Aorta (tissue), 5 donors: ENCODE results near the gene TUBA3D. TPM values are rescaled to one million over a fixed set of nuclear protein-coding genes. Genes with fewer than 3 reads are reported as not detected.
A peak's percentile ranks its signal among the peaks of the same experiment; 100 is the strongest.
"Not testable (repeated sequence)": the region's sequence is repeated elsewhere in the genome, so short reads cannot be mapped to it uniquely, and the experiment has no call there.

Experiments used
- ATAC-seq: fragments of 200-7000 bp; cut with Tn5 transposase; one replicate; pipeline ENCODE4 v1.9.1; 2022; ENCODE audit warnings: moderate library complexity; ENCODE audit not compliant: low FRiP score
- DNase-seq, 2 donors: peaks; one replicate each; pipeline ENCODE4 v3.0.0-alpha.2; 2020
- H3K27ac ChIP-seq, 2 donors: one replicate each; pipeline ENCODE4 v1.5.1; 2013; ENCODE audit warnings: low read length in 2 of 2, mild to moderate bottlenecking in 2 of 2, moderate library complexity in 2 of 2, control low read depth in 1 of 2, inconsistent platforms in 1 of 2, low read depth in 1 of 2
- H3K27me3 ChIP-seq, 2 donors: one replicate each; pipeline ENCODE4 v1.6.1; 2013; ENCODE audit warnings: control low read depth in 1 of 2, low read length in 1 of 2, mild to moderate bottlenecking in 1 of 2, moderate library complexity in 1 of 2; ENCODE audit not compliant: insufficient read depth in 2 of 2, control insufficient read depth in 1 of 2
- H3K36me3 ChIP-seq, 2 donors: one replicate each; pipeline ENCODE4 v1.6.1; 2013; ENCODE audit warnings: control low read depth in 1 of 2, low read length in 1 of 2, mild to moderate bottlenecking in 1 of 2; ENCODE audit not compliant: insufficient read depth in 2 of 2, control insufficient read depth in 1 of 2
- H3K4me1 ChIP-seq, 2 donors: one replicate each; pipeline ENCODE4 v1.6.1; 2013; ENCODE audit warnings: low read length in 2 of 2, control low read depth in 1 of 2, mild to moderate bottlenecking in 1 of 2, moderate library complexity in 1 of 2; ENCODE audit not compliant: insufficient read depth in 2 of 2, control insufficient read depth in 1 of 2
- H3K4me3 ChIP-seq, 2 donors: one replicate each; pipeline ENCODE4 v1.5.1; 2013; ENCODE audit warnings: low read length in 2 of 2, control low read depth in 1 of 2, mild to moderate bottlenecking in 1 of 2
- H3K9me3 ChIP-seq: one replicate; pipeline ENCODE4 v1.6.1; 2013; ENCODE audit warnings: mild to moderate bottlenecking, low read length; ENCODE audit not compliant: control insufficient read depth
- WGBS, 2 donors: extraction: QIAGEN DNeasy Blood & Tissue Kit; methylation state at CpG; one replicate each; pipeline ENCODE4 v1.1.7; 2013; 5-methylcytosine and 5-hydroxymethylcytosine counted together
- intact Hi-C, 2 donors: fragments of 100-400 bp; cut with DNase I; formaldehyde crosslinking; loops; one replicate each; pipeline versions ENCODE4 v1.14.2 to v1.15.0; 2022
- polyA plus RNA-seq, 2 donors: library from polyadenylated mRNA; stranded (reverse); fragments of 200-250 nt; gene quantifications; one replicate each; pipeline ENCODE4 v1.2.3, GENCODE V29; 2013
- total RNA-seq, 2 donors: library from RNA; stranded (reverse); fragmentation: NEBNext Ultra II Directional; extraction: Animal tissue kit (Norgen Biotek cat#: 25700); gene quantifications; one replicate each; pipeline ENCODE4 v1.2.1, GENCODE V29; 2021
- donor health status: healthy with polysubstance abuse.
- donor health status: Bipolar disorder and iron deficiency.
- donor health status: DM: no; HTN: no; CAD: no.
- donor health status: DM: no; HTN: no; CAD: no.
- donor health status: DM: yes; HTN: yes; CAD: no.

The TUBA3D gene
- total and polyA plus RNA-seq, 4 donors: 1.9 TPM; not detected in 3

DNA sequence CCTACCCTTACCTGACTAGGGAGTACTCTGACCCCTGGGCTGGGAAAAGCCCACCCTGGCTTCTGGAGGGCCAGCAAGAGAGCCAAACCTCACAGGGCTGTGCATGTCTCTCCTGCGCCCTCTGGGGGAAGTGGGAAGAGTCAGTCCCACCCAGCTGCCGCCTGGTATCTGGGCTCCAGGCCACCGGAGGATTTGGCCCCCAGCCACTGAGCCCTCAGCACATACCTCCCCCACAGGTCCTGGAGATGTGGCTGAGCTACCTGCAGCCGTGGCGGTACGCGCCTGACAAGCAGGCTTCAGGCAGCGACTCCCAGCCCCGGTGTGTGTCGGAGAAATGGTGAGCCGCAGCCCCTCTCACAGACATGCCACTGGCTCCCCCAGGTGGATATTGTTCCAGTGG, 40.7 kb downstream of the TUBA3D start:
- H3K27me3 ChIP-seq, H3K27ac ChIP-seq, H3K9me3 ChIP-seq, H3K4me1 ChIP-seq, intact Hi-C loops, H3K4me3 ChIP-seq, H3K36me3 ChIP-seq, ATAC-seq: not testable (repeated sequence)
- WGBS, 2 donors: 64 to 71% methylated on average over 11 of the region's 11 CpGs
- DNase-seq: peak in 1 of 2 donors; percentile 53

- Histone ChIP-seq H3K9me3 (no peaks in the 10 kb centered on the region), H3K4me1 (no peaks in the 10 kb centered on the region), H3K27ac (no peak overlapping the region), H3K36me3 (peaks cover 0 to 2% of the 10 kb centered on the region in 2 donors), H3K4me3 (no peak overlapping the region), H3K27me3 (no peaks in the 10 kb centered on the region)
- ATAC-seq (no peak), DNase-seq (peak in 1 of 2 donors; percentile 64)
- intact Hi-C loops: no loop called here
- 92 to 93% methylated on average over 17 of the region's 17 CpGs for WGBS, 2 donors
Measured at GRCh38 chr2:131517106-131517831, 41.4 kb downstream of the TUBA3D start.

DNA sequence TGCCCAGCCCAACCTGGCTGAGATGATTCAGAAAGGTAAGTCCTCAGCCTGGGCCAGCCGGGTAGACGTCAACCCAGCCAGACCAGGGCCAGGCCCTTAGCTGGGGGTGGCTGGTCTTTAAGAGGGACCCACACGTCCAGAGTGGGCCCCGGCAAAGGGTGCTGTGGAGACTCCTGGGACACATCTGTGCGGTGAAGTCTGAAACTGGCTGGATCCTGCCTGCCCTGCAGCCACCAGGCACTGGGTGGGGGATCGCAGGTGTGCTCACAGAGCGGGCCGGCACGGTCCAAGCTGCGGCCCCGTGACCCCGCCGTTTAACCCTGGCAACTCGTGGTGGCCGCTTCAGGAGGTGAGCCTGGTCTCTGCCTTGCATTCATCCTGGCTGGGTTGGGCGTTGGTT, 41.9 kb downstream of the TUBA3D start:
- peak in 1 of 2 donors; percentile 55 for DNase-seq
- ATAC-seq, H3K36me3 ChIP-seq, H3K27me3 ChIP-seq, H3K27ac ChIP-seq, H3K4me3 ChIP-seq, H3K4me1 ChIP-seq, intact Hi-C loops, H3K9me3 ChIP-seq: not testable (repeated sequence)
- WGBS, 2 donors: 87 to 89% methylated on average over 15 to 16 of the region's 16 CpGs

DNA sequence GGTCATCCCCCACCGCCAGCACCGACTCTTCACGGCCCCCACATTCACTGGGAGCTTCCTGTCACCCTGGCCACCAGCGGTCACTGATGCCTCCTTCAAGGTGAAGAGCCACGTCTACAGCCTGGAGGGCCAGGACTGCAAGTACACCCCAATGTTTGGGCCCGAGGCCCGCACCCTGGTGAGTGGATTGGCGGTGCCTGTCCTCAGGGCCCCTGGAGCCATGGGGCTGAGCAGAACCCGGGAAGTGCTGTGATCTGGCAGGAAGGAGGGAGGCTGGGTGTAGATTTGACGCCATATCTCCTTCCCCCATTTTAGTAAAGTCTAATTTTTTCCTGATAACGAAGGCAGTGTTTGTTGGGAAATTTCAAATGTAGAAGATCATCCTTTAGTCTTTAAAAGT, 42.6 kb downstream of the TUBA3D start:
- H3K36me3 ChIP-seq, H3K4me3 ChIP-seq, intact Hi-C loops, ATAC-seq, H3K27me3 ChIP-seq, H3K27ac ChIP-seq, H3K9me3 ChIP-seq, H3K4me1 ChIP-seq: not testable (repeated sequence)
- peak in 1 of 2 donors; percentile 24 for DNase-seq
- WGBS, 2 donors: 86 to 92% methylated on average over 9 to 11 of the region's 11 CpGs

DNA sequence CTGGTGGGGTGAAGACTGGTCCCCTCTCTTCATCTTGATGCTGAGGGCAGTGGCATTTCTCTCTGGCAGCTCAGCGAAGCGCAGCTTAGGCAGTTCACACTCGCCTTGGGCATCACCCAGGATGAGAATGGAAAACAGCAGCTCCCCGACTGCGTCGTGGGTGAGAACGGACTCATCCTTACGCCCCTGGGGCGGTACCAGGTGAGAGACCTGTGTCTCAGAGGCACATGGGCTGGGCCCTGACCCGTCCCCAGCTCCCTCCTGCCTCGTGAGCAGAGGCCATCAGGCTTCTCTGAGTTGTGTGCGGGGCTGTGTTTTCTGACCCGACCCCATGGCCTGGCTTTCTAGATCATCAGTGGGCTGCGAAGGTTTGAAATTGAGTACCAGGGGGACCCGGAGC, 43.5 kb downstream of the TUBA3D start:
- no peaks in the 10 kb centered on the region for H3K4me1 ChIP-seq
- peaks cover 0 to 2% of the 10 kb centered on the region in 2 donors for H3K36me3 ChIP-seq
- no peaks in the 10 kb centered on the region for H3K27me3 ChIP-seq
- H3K4me3 ChIP-seq: no peak overlapping the region
- DNase-seq: peak in 1 of 2 donors; percentile 65
- ATAC-seq: no peak
- H3K27ac ChIP-seq: no peak overlapping the region
- intact Hi-C loops: no loop called here
- 92 to 94% methylated on average over 15 of the region's 15 CpGs for WGBS, 2 donors
- H3K9me3 ChIP-seq: no peaks in the 10 kb centered on the region

DNA sequence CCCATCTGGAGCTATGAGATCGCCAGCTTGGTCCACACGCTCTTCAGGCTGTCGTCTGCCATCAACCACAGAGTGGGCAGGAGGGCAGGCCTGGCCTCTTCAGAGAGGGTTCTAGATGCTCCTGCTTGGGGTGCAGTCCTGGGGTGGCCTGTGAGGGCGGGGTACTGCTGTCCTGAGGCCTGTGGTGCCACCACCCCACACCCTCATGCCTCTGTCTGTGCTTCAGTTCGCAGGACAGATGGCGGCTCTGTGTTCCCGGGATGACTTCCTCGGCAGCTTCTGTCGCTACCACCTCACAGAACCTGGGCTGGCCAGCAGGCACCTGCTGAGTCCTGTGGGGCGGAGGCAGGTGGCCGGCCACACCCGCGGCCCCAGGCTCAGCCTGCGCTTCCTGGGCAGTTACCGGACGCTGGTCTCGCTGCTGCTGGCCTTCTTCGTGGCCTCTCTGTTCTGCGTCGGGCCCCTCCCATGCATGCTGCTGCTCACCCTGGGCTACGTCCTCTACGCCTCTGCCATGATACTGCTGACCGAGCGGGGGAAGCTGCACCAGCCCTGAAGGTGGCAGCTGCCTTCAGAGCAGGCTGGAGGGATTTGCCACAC, 44.1 kb downstream of the TUBA3D start:
- 84 to 90% methylated on average over 13 to 24 of the region's 24 CpGs for WGBS, 2 donors
- H3K4me3 ChIP-seq, H3K4me1 ChIP-seq, H3K27ac ChIP-seq, ATAC-seq, H3K27me3 ChIP-seq, intact Hi-C loops, H3K9me3 ChIP-seq, H3K36me3 ChIP-seq: not testable (repeated sequence)
- peak in 1 of 2 donors; percentile 48 for DNase-seq

DNA sequence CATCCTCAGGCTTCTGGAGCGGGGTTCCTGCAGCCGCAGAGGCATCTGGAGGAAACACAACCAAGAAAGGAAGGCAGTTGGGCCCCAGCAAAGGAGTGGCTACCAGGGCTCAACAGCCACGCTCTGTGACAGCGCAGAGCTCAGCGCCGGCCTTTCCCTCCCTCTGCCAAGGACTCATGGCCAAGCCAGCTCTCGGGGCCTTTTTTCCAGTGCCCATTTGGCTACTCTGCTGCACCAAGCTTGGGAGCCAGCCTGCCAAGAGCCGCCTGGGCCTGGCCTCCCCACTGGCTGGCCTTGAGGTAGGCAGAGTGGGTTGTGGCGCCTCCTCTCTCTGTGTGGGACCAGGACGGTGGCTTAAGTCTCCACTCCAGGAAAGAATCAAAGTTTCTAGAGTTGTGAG, 44.6 kb downstream of the TUBA3D start:
- peaks cover 0 to 2% of the 10 kb centered on the region in 2 donors for H3K36me3 ChIP-seq
- DNase-seq (peak in 1 of 2 donors; percentile 68), ATAC-seq (no peak)
- no peak overlapping the region for H3K4me3 ChIP-seq
- no peaks in the 10 kb centered on the region for H3K27me3 ChIP-seq
- no peaks in the 10 kb centered on the region for H3K4me1 ChIP-seq
- WGBS, 2 donors: 71 to 80% methylated on average over 9 to 10 of the region's 10 CpGs
- intact Hi-C loops: no loop called here
- H3K9me3 ChIP-seq: no peaks in the 10 kb centered on the region
- no peak overlapping the region for H3K27ac ChIP-seq

GRCh38 chr2:131521524-131521923, 45.6 kb downstream of the TUBA3D start:
- 79 to 84% methylated on average over 6 of the region's 6 CpGs for WGBS, 2 donors
- H3K27ac ChIP-seq, H3K27me3 ChIP-seq, intact Hi-C loops, H3K9me3 ChIP-seq, H3K4me1 ChIP-seq, H3K36me3 ChIP-seq, ATAC-seq, H3K4me3 ChIP-seq: not testable (repeated sequence)
- peak in 1 of 2 donors; percentile 4 for DNase-seq
